Neutrophil (primary cell): ENCODE measurements around the gene DDX51.

ENCODE experiments used
- H3K27ac ChIP-seq: fragments of 200-600 bp; sonication (generic); 2 replicates; pipeline ENCODE4 v1.5.1; 2016; ENCODE audit warnings: mild to moderate bottlenecking, moderate library complexity
- H3K27me3 ChIP-seq: fragments of 200-600 bp; sonication (generic); 2 replicates; pipeline ENCODE4 v1.6.0; 2016; ENCODE audit warnings: mild to moderate bottlenecking
- H3K36me3 ChIP-seq: fragments of 200-600 bp; sonication (generic); 2 replicates; pipeline ENCODE4 v1.5.1; 2017
- H3K4me1 ChIP-seq, 2 experiments: fragments of 200-600 bp in 1 of 2; sonication (generic) in 1 of 2; 1 replicate in 1 of 2; 2 replicates in 1 of 2; pipeline versions ENCODE4 v1.5.1 to v1.6.1; 2013 to 2016; ENCODE audit warnings: low read depth in 1 of 2, low read length in 1 of 2, mild to moderate bottlenecking in 1 of 2, moderate library complexity in 1 of 2; ENCODE audit not compliant: control insufficient read depth in 1 of 2, insufficient read depth in 1 of 2
- H3K4me3 ChIP-seq, 2 experiments: fragments of 200-600 bp in 1 of 2; sonication (generic) in 1 of 2; 1 replicate in 1 of 2; 2 replicates in 1 of 2; pipeline ENCODE4 v1.5.1; 2013 to 2016; ENCODE audit warnings: low read depth in 1 of 2, low read length in 1 of 2, mild to moderate bottlenecking in 1 of 2, moderate library complexity in 1 of 2
- H3K9me3 ChIP-seq: fragments of 200-600 bp; sonication (generic); 2 replicates; pipeline ENCODE4 v1.5.1; 2016
- TF ChIP-seq, protein P1 (sequence below): fragments of 200-600 bp; sonication (generic); IDR thresholded peaks from 2 replicates; pipeline ENCODE4 v1.5.1; 2016; ENCODE audit warnings: antibody characterized with exemption

Gene DDX51

DNA sequence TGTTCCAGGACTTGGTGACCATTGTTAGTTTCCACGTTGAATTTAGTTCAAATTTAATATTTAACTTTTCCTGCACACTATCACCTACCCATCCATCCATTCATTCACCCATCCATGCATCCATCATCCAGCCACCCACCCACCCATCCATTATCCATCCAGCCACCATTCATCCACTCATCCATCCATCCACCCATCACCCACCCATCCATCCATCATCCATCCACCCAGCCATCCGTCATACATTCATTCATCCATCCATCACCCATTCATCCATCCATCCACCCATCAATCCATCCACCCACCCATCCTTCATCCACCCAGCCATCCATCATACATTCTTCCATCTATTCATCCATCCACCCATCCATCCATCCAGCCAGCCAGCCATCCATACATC lies 22.0 kb upstream of the DDX51 start:
- peaks cover 13 to 18% of the 10 kb centered on the region in 2 experiments for H3K4me1 ChIP-seq
- H3K9me3 ChIP-seq: no peaks in the 10 kb centered on the region
- H3K4me3 ChIP-seq: no peak overlapping the region
- H3K27ac ChIP-seq: no peak overlapping the region
- peaks cover 40% of the 10 kb centered on the region for H3K27me3 ChIP-seq
- no peaks in the 10 kb centered on the region for H3K36me3 ChIP-seq
- TF ChIP-seq, protein P1, sequence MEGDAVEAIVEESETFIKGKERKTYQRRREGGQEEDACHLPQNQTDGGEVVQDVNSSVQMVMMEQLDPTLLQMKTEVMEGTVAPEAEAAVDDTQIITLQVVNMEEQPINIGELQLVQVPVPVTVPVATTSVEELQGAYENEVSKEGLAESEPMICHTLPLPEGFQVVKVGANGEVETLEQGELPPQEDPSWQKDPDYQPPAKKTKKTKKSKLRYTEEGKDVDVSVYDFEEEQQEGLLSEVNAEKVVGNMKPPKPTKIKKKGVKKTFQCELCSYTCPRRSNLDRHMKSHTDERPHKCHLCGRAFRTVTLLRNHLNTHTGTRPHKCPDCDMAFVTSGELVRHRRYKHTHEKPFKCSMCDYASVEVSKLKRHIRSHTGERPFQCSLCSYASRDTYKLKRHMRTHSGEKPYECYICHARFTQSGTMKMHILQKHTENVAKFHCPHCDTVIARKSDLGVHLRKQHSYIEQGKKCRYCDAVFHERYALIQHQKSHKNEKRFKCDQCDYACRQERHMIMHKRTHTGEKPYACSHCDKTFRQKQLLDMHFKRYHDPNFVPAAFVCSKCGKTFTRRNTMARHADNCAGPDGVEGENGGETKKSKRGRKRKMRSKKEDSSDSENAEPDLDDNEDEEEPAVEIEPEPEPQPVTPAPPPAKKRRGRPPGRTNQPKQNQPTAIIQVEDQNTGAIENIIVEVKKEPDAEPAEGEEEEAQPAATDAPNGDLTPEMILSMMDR: no peak

DNA sequence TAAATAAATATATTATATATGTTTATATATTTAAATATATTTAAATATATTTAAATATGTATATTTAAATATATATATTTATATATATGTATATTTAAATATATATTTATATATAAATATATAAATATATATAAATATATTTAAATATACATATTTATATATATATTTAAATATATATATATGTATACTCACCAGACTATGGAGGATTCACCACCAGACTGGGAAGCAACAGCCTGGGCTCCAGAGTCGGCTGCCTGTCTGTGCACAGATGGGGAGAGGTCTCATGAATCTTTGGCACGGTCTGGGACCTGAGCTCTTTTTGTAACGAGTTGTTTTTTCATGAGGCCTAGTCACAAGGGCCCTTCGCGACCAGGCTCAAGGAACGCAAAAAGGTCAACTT lies 21.5 kb upstream of the DDX51 start:
- Histone ChIP-seq H3K36me3 (no peaks in the 10 kb centered on the region), H3K4me1 (peaks cover 13 to 18% of the 10 kb centered on the region in 2 experiments), H3K27me3 (peaks cover 34% of the 10 kb centered on the region), H3K27ac (no peak overlapping the region), H3K9me3 (no peaks in the 10 kb centered on the region), H3K4me3 (no peak overlapping the region)
- TF ChIP-seq, protein P1: no peak

DNA sequence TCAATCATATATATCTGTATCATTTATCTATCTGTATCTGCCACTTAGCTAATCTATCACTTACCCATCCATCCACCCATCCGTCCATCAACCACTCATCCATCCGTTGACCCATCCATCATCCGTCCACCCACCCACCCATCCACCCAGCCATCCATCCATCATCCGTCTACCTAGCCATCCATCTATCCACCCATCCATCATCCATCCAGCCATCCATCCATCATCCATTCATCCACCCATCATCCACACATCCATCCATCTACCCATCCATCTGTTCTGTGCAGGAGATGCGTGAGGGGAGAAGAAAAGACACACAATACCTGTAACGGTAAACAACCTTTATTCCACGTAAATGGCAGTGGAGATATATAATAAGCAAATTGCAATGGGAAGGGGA lies 20.3 kb upstream of the DDX51 start:
- no peaks in the 10 kb centered on the region for H3K9me3 ChIP-seq
- H3K4me1 ChIP-seq: peaks cover 13 to 18% of the 10 kb centered on the region in 2 experiments
- peaks cover 23% of the 10 kb centered on the region for H3K27me3 ChIP-seq
- TF ChIP-seq, protein P1: no peak
- H3K36me3 ChIP-seq: no peaks in the 10 kb centered on the region
- no peak overlapping the region for H3K4me3 ChIP-seq
- no peak overlapping the region for H3K27ac ChIP-seq

DNA sequence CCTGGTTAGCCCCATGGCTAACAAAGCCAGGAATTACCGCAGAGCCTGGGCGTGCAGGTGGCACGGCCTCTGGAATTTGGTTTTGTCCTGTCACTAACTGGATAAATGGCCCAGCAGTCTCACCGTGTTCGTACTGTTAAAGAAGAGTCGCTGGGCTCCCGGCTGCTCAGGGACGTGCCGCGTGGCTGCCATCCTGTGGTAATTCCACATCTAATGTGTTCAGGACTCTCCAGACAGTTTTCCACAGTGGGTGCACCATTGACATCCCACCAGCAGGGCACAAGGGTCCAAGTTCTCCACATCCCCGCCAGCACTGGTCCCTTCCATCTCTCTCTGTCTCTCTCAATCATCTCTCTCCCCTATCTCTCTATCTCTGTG lies 19.8 kb upstream of the DDX51 start:
- Histone ChIP-seq H3K4me1 (peaks cover 13 to 18% of the 10 kb centered on the region in 2 experiments), H3K9me3 (no peaks in the 10 kb centered on the region), H3K36me3 (no peaks in the 10 kb centered on the region), H3K27me3 (peaks cover 22% of the 10 kb centered on the region), H3K4me3 (no peak overlapping the region), H3K27ac (no peak overlapping the region)
- TF ChIP-seq, protein P1: no peak

DNA sequence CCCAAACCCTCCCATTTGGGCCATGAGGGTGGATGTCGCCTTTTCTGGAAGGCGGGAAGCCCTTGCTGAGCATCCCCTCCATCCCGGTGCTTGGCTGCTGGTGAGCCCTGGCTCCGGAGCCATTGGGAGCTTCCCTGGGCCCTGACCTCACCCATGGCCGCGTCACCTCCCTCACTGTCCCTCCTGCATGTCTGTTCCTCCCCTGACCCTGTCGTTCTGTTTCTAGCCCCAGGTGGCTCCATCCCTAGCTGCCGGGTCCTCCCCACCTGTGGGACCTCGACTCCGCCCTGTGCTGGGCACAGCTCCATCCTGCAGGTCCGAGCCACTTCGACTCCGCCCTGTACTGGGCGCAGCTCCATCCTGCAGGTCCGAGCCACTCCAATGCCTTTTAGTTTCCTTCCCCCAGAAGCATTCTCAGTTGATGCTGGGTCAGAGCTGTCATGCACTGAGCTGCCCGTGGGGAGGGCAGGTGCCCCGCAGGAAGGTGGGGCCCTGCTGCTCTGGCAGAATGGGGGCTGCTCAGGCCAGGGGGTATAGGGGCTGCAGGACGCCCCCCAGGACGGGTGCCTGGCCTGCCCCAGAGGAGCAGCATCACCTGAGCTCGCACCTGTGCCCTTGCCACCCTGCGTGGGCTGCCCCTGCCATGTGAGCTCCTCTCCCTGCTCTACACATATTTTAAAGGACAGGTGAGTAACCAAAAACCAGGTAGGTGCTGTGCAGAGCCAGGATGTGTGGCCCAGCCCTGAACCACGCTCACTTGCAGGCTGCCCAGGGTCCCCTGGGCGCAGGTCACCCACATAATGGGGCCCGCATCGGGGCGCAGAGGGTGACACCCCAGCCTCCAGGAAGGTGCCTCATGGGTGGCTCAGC lies 19.2 kb upstream of the DDX51 start:
- Histone ChIP-seq H3K27me3 (peaks cover 16% of the 10 kb centered on the region), H3K4me1 (peaks cover 13 to 18% of the 10 kb centered on the region in 2 experiments), H3K4me3 (peak overlapping the region; percentile 5 to 49), H3K9me3 (no peaks in the 10 kb centered on the region), H3K27ac (peak overlapping the region; percentile 56), H3K36me3 (no peaks in the 10 kb centered on the region)
- TF ChIP-seq, protein P1: no peak
